Common myeloid progenitor, CD34-positive (primary cell): ENCODE data around the gene C17orf107.
"Not testable (repeated sequence)": the region's sequence is repeated elsewhere in the genome, so short reads cannot be mapped to it uniquely, and the experiment has no call there.

ENCODE experiments used
- CTCF ChIA-PET: fragments of 350-600 bp; sonication (Branson Sonifier 250); formaldehyde crosslinking; loops from one replicate; lab custom pipeline; 2021; ENCODE audit warnings: antibody characterized with exemption; lab: Charles Lee
- POLR2A ChIA-PET: fragments of 350-600 bp; sonication (Branson Sonifier 250); formaldehyde crosslinking; loops from one replicate; lab custom pipeline; 2021; ENCODE audit warnings: antibody characterized with exemption; lab: Charles Lee
- DNase-seq, 3 donors: peaks; one replicate each; pipeline versions ENCODE4 v3.0.0 to v3.0.0-alpha.2; 2013
- H3K27ac ChIP-seq, 2 experiments: 1 replicate in 1 of 2; 2 replicates in 1 of 2; pipeline ENCODE4 v1.7.0; 2013; ENCODE audit warnings: inconsistent platforms in 2 of 2, low read length in 2 of 2, mild to moderate bottlenecking in 2 of 2, low read depth in 1 of 2, moderate library complexity in 1 of 2; ENCODE audit not compliant: severe bottlenecking in 2 of 2, insufficient read depth in 1 of 2, poor library complexity in 1 of 2
- H3K27me3 ChIP-seq, 5 experiments: replicated peaks in 2 of 5; 1 replicate in 3 of 5; 2 replicates in 2 of 5; pipeline versions ENCODE4 v1.6.1 to v1.7.0; 2013; ENCODE audit warnings: low read length in 4 of 5, mild to moderate bottlenecking in 2 of 5, moderate library complexity in 2 of 5, inconsistent platforms in 1 of 5; ENCODE audit not compliant: insufficient read depth in 5 of 5, control insufficient read depth in 4 of 5
- H3K36me3 ChIP-seq, 4 experiments: 1 replicate in 2 of 4; 2 replicates in 2 of 4; pipeline versions ENCODE4 v1.6.1 to v1.7.0; 2013; ENCODE audit warnings: low read length in 3 of 4, control low read depth in 1 of 4, mild to moderate bottlenecking in 1 of 4; ENCODE audit not compliant: control insufficient read depth in 4 of 4, insufficient read depth in 4 of 4
- H3K4me1 ChIP-seq, 4 experiments: 1 replicate in 3 of 4; 2 replicates in 1 of 4; pipeline versions ENCODE4 v1.6.1 to v1.7.1; 2013; ENCODE audit warnings: low read length in 3 of 4, mild to moderate bottlenecking in 3 of 4, control low read depth in 1 of 4, inconsistent platforms in 1 of 4, moderate library complexity in 1 of 4; ENCODE audit not compliant: control insufficient read depth in 4 of 4, insufficient read depth in 4 of 4; ENCODE audit errors: control extremely low read depth in 1 of 4
- H3K4me3 ChIP-seq, 7 experiments: 1 replicate in 4 of 7; 2 replicates in 3 of 7; pipeline versions ENCODE4 v1.5.1 to v1.7.0; 2013; ENCODE audit warnings: mild to moderate bottlenecking in 7 of 7, low read length in 6 of 7, moderate library complexity in 6 of 7, inconsistent platforms in 2 of 7, low read depth in 2 of 7, control low read depth in 1 of 7; ENCODE audit not compliant: insufficient read depth in 4 of 7, control insufficient read depth in 1 of 7; ENCODE audit errors: extremely low read depth in 1 of 7
- H3K9me3 ChIP-seq, 5 experiments: 1 replicate in 4 of 5; 2 replicates in 1 of 5; pipeline versions ENCODE4 v1.6.1 to v1.7.1; 2013; ENCODE audit warnings: low read length in 4 of 5, mild to moderate bottlenecking in 2 of 5, inconsistent platforms in 1 of 5, low read depth in 1 of 5, moderate library complexity in 1 of 5; ENCODE audit not compliant: control insufficient read depth in 4 of 5, insufficient read depth in 2 of 5; ENCODE audit errors: control extremely low read depth in 1 of 5
- WGBS: methylation state at CpG from one replicate; pipeline ENCODE4 v1.1.5; 2013; ENCODE audit not compliant: insufficient coverage; 5-methylcytosine and 5-hydroxymethylcytosine counted together

Gene C17orf107

GRCh38 chr17:4856271-4856936 is 42.9 kb upstream of the C17orf107 start:
- H3K27ac ChIP-seq = no peak overlapping the region
- H3K36me3 ChIP-seq = peaks cover 0 to 11% (median 6%) of the 10 kb centered on the region in 4 experiments
- no peaks in the 10 kb centered on the region for H3K27me3 ChIP-seq
- peaks cover 0 to 16% (median 4%) of the 10 kb centered on the region in 4 experiments for H3K4me1 ChIP-seq
- WGBS = 97% methylated on average over 14 of the region's 17 CpGs
- POLR2A ChIA-PET = interaction anchor here (0.6 kb wide), 2 partner anchors 160 to 272 kb away, joined by 3 to 4 read pairs; partner anchors contain the start of gene SMTNL2
- no peaks in the 10 kb centered on the region for H3K9me3 ChIP-seq
- CTCF ChIA-PET = no interaction called here
- no peak for DNase-seq
- H3K4me3 ChIP-seq = no peak overlapping the region

DNA sequence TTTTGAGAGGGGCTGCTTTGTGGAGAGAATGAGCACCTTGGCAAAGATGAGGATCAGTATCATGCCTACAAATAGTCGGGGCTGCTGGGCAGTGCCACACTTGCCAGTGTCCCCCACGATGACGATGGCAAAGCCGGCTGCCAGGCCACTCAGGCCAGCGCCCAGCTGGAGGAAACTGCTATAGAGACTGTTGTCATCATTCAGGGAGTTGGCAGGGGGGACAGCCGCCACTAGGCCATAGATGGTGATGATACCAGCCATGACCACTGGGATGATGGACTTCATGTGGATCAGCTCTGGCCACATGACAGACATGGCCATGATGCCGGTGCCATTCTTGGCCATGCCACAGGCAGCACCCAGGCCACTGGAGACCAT is 42.4 kb upstream of the C17orf107 start:
- POLR2A ChIA-PET = no interaction called here
- WGBS = 100% methylated on average over 7 of the region's 7 CpGs

DNA sequence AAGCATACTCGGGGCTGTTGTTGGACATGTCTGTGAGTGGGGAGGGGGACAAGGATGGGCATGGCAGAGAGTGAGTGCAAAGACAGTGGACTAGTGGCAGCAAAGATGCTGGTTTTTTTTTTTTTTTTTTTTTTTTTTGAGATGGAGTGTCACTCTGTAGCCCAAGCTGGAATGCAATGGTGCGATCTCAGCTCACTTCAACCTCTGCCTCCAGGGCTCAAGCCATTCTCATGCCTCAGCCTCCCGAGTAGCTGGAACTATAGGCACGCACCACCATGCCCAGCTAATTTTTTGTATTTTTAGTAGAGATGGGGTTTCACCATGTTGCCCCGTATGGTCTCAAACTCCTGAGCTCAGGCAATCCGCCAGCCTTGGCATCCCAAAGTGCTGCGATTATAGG is 42.0 kb upstream of the C17orf107 start:
- CTCF ChIA-PET = interaction anchor here (1.2 to 1.9 kb wide), 3 partner anchors 10 to 24 kb away, joined by 5 to 13 read pairs (median 5); no protein-coding TSS in a partner anchor
- DNase-seq, H3K9me3 ChIP-seq, H3K27me3 ChIP-seq, H3K4me3 ChIP-seq, POLR2A ChIA-PET, H3K27ac ChIP-seq: not testable (repeated sequence)
- peaks cover 0 to 12% (median 6%) of the 10 kb centered on the region in 4 experiments for H3K36me3 ChIP-seq
- H3K4me1 ChIP-seq = peaks cover 0 to 13% (median 3%) of the 10 kb centered on the region in 4 experiments
- 97% methylated on average over 5 of the region's 7 CpGs for WGBS

More for the DNA sequence above, 42.4 kb upstream of the C17orf107 start:
- Histone ChIP-seq H3K4me3 (no peak overlapping the region), H3K27ac (no peak overlapping the region), H3K4me1 (peaks cover 0 to 13% (median 3%) of the 10 kb centered on the region in 4 experiments), H3K9me3 (no peaks in the 10 kb centered on the region), H3K27me3 (no peaks in the 10 kb centered on the region), H3K36me3 (peaks cover 0 to 12% (median 6%) of the 10 kb centered on the region in 4 experiments)
- CTCF ChIA-PET = interaction anchor here (1.6 kb wide), 1 partner anchor 10 kb away, joined by 13 read pairs; no protein-coding TSS in a partner anchor
- DNase-seq = no peak

- H3K27ac ChIP-seq = no peak overlapping the region
- CTCF ChIA-PET = interaction anchor here (1.2 to 1.9 kb wide), 4 partner anchors 10 to 23 kb away, joined by 3 to 13 read pairs (median 5); no protein-coding TSS in a partner anchor
- POLR2A ChIA-PET = no interaction called here
- H3K36me3 ChIP-seq = peaks cover 0 to 12% (median 6%) of the 10 kb centered on the region in 4 experiments
- no peak for DNase-seq
- WGBS = 88% methylated on average over 6 of the region's 7 CpGs
- no peaks in the 10 kb centered on the region for H3K27me3 ChIP-seq
- H3K9me3 ChIP-seq = no peaks in the 10 kb centered on the region
- H3K4me1 ChIP-seq = peaks cover 0 to 13% (median 3%) of the 10 kb centered on the region in 4 experiments
- no peak overlapping the region for H3K4me3 ChIP-seq
Measured at GRCh38 chr17:4858068-4858881, 41.1 kb upstream of the C17orf107 start.

DNA sequence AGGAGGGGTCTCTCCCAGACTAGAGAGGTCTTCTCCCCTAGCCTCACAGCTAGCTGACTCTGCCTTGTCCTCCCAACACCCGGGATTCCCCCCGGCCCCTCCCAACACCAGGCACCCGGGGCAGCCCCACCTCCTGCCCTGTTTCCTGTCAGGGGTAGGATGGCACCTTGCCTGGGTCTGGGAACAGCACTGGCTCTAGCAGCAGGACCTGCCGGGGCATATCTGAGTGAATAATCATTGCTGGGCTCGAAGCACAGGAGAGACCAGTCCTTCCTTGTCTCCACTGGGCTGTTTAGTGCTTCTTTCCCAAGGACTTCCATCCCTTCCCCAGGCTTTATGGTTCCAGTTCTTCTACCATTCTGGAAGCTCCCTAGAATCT is 40.5 kb upstream of the C17orf107 start:
- DNase-seq = no peak
- ChIA-PET CTCF (interaction anchor here (1.3 to 1.9 kb wide), 2 partner anchors 9 to 22 kb away, joined by 3 to 5 read pairs; no protein-coding TSS in a partner anchor), POLR2A (no interaction called here)
- Histone ChIP-seq H3K36me3 (peaks cover 0 to 12% (median 6%) of the 10 kb centered on the region in 4 experiments), H3K27me3 (no peaks in the 10 kb centered on the region), H3K4me3 (no peak overlapping the region), H3K4me1 (peaks cover 0 to 12% (median 3%) of the 10 kb centered on the region in 4 experiments), H3K27ac (no peak overlapping the region), H3K9me3 (no peaks in the 10 kb centered on the region)
- WGBS = 22% methylated on average over 5 of the region's 5 CpGs

DNA sequence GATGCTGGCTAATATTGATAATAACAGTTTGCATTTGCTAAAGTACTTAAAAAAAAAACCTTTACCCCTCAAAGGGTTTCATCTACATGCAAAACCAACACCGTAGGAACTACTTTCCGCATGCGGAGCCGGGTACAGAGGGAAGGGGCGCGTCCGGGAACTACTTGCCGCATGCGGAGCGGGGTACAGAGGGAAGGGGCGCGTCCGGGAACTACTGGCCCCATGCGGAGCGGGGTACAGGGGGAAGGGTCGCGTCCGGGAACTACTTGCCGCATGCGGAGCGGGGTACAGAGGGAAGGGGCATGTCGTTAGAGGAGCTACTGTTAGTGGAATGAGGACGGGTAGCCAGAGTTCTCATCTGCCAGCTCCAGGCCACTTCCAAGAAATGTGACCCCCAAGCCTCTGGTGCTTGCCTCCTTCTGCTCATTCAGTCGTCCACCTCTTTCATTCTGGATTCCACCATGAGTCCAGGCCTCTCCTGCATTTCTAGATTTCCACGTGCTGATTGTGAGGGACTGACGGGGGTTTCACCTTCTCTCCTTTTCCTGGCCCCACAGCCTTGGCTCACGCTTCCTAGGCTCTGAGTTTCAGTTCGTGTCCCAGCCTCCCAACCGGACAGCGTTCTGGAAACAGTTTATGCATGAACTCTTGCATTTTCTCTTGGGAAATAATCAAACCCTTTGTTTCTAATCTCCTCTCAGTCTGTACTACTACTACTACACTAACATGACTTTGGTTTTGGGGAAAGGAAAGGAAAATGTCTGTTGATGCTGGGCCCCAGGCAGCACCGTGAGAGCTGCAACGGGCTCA is 39.3 kb upstream of the C17orf107 start:
- H3K4me1 ChIP-seq = peaks cover 0 to 12% (median 3%) of the 10 kb centered on the region in 4 experiments
- POLR2A ChIA-PET = no interaction called here
- no peaks in the 10 kb centered on the region for H3K9me3 ChIP-seq
- no peaks in the 10 kb centered on the region for H3K27me3 ChIP-seq
- peaks cover 0 to 12% (median 6%) of the 10 kb centered on the region in 4 experiments for H3K36me3 ChIP-seq
- H3K27ac ChIP-seq = no peak overlapping the region
- WGBS = 98% methylated on average over 26 of the region's 32 CpGs
- DNase-seq = no peak
- CTCF ChIA-PET = no interaction called here
- H3K4me3 ChIP-seq = no peak overlapping the region
